ENCODE data around the gene ZNF10.

The ZNF10 gene

DNA sequence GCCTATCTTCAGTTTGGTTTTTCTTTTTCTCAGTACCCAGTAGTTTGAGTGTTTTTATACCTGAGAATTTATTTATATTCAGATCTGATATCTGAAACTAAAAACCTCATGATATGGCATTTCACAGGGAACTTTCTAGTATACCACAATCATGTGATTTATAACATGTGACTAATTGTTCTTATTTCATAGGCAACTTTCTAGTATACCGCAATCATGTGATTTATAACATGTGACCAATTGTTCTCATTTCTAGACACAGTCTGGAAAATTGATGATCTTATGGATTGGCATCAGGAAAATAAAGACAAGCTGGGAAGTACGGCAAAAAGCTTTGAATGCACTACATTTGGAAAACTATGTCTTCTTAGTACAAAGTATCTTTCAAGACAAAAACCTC, 71.5 kb downstream of the ZNF10 start:
- FAIRE-seq (no peak), DNase-seq (ENCODE audit: insufficient read length, low spot score) (no peak)
- no peak for TF ChIP-seq CTCF (IDR thresholded peaks at IDR 0.05; ENCODE audit: insufficient read depth, missing control alignments)

- no peak for TF ChIP-seq CTCF (IDR thresholded peaks at IDR 0.05; ENCODE audit: insufficient read depth, missing control alignments)
- DNase-seq (ENCODE audit: insufficient read length, low spot score): no peak
- no peak for FAIRE-seq
Observed at GRCh38 chr12:133202493-133203343, 72.3 kb downstream of the ZNF10 start.

DNA sequence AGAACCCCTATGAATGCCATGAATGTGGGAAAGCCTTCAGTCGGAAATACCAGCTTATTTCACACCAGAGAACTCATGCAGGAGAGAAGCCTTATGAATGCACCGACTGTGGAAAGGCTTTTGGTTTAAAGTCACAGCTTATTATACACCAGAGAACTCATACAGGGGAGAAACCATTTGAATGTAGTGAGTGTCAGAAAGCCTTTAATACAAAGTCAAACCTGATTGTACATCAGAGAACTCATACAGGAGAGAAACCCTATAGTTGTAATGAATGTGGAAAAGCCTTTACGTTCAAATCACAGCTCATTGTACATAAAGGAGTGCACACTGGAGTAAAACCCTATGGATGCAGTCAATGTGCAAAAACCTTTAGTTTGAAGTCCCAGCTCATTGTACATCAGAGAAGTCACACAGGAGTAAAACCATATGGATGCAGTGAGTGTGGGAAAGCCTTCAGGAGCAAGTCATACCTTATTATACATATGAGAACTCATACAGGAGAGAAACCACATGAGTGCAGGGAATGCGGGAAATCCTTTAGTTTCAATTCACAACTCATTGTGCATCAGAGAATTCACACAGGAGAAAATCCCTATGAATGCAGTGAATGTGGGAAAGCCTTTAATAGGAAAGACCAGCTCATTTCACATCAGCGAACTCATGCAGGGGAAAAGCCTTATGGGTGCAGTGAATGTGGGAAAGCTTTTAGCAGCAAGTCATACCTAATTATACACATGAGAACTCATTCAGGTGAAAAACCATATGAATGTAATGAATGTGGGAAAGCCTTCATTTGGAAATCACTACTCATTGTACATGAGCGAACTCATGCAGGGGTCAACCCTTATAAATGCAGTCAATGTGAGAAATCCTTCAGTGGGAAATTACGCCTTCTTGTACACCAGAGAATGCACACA, 73.2 kb downstream of the ZNF10 start:
- DNase-seq (ENCODE audit: insufficient read length, low spot score) (no peak), FAIRE-seq (no peak)
- TF ChIP-seq CTCF (IDR thresholded peaks at IDR 0.05; ENCODE audit: insufficient read depth, missing control alignments): no peak

GRCh38 chr12:133204264-133204603, 73.8 kb downstream of the ZNF10 start:
- FAIRE-seq (no peak), DNase-seq (ENCODE audit: insufficient read length, low spot score) (no peak)
- TF ChIP-seq CTCF (IDR thresholded peaks at IDR 0.05; ENCODE audit: insufficient read depth, missing control alignments): no peak

DNA sequence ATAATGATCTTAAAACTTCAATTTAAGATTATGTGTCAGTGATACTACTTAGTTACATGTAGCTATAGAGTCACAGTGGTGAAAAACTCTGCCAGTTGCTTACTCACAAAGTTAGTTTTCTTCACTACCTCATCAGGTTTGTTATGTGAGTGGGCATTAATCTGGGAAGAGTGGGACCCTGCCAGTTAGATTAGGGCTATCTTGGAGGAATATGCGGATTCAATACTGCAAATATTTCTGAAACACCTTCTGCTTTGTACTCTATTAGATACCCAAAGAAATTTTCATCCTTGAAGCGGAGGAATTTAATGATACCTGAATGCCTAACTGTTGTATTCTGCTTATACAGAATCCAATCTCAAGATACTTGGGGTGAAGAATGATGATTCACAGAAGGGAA, 76.0 kb downstream of the ZNF10 start:
- DNase-seq (ENCODE audit: insufficient read length, low spot score): no peak
- no peak for TF ChIP-seq CTCF (IDR thresholded peaks at IDR 0.05; ENCODE audit: insufficient read depth, missing control alignments)
- FAIRE-seq: no peak

All from D721Med (cell line).